HL-60/S4 treated with retinoic acid at 250 ng/mL for 4 days and 3 days (cell line): ENCODE data around the gene CCDC120.

Experiments
- in situ Hi-C: fragments of 300-500 bp; cut with MboI; formaldehyde crosslinking; loops from 2 replicates; pipeline ENCODE4 v1.7.0; 2022; ENCODE audit warnings: low sequenced_read_pairs

The CCDC120 gene

GRCh38 chrX:49058794-49059193 is at the start of gene CCDC120:
TSS of gene CCDC120 (plus strand) at chrX:49058999. CDS start at chrX:49062042, 3,043 bp downstream.
- in situ Hi-C loops: no loop called here

- in situ Hi-C loops: no loop called here
These were observed 39.7 kb upstream of the CCDC120 start for GRCh38 chrX:49019050-49019449.

- in situ Hi-C loops: no loop called here
These were observed 39.1 kb upstream of the CCDC120 start for GRCh38 chrX:49019599-49020249.

GRCh38 chrX:49029876-49030275 is 28.9 kb upstream of the CCDC120 start:
- in situ Hi-C loops: no loop called here

- in situ Hi-C loops: no loop called here
These were observed 28.5 kb upstream of the CCDC120 start for GRCh38 chrX:49030283-49030682.

- in situ Hi-C loops: no loop called here
These were observed 20.8 kb upstream of the CCDC120 start for GRCh38 chrX:49037883-49038475.

GRCh38 chrX:49039598-49040375 is 19.0 kb upstream of the CCDC120 start:
- in situ Hi-C loops: no loop called here

- in situ Hi-C loops: no loop called here
These were observed 18.3 kb upstream of the CCDC120 start for GRCh38 chrX:49040376-49040955.

- in situ Hi-C loops: no loop called here
These were observed 16.8 kb upstream of the CCDC120 start for GRCh38 chrX:49041744-49042580.

GRCh38 chrX:49042581-49043219 is 16.1 kb upstream of the CCDC120 start:
- in situ Hi-C loops: no loop called here

- in situ Hi-C loops: no loop called here
These were observed 15.4 kb upstream of the CCDC120 start, which contains the start of gene TFE3 for GRCh38 chrX:49043220-49043986. TSS of gene TFE3 (minus strand) at chrX:49043357. CDS start at chrX:49043226, 131 bp downstream.

GRCh38 chrX:49043987-49044281 is 14.9 kb upstream of the CCDC120 start:
- in situ Hi-C loops: no loop called here

GRCh38 chrX:49053223-49054072 is 5.4 kb upstream of the CCDC120 start:
- in situ Hi-C loops: no loop called here

- in situ Hi-C loops: no loop called here
These were observed 4.6 kb upstream of the CCDC120 start for GRCh38 chrX:49054073-49054762.

- in situ Hi-C loops: no loop called here
These were observed 402 bp downstream of the CCDC120 start for GRCh38 chrX:49059201-49059600.

- in situ Hi-C loops: no loop called here
These were observed 884 bp downstream of the CCDC120 start for GRCh38 chrX:49059681-49060085.

- in situ Hi-C loops: no loop called here
These were observed 2.1 kb downstream of the CCDC120 start for GRCh38 chrX:49060914-49061313.

GRCh38 chrX:49061490-49061889 is 2.7 kb downstream of the CCDC120 start:
- in situ Hi-C loops: no loop called here
